ENCODE measurements around the gene DOCK11. TPM values are rescaled to one million over a fixed set of nuclear protein-coding genes. Genes with fewer than 3 reads are reported as not detected.
A peak's percentile ranks its signal among the peaks of the same experiment; 100 is the strongest.
"Not testable (repeated sequence)": the region's sequence is repeated elsewhere in the genome, so short reads cannot be mapped to it uniquely, and the experiment has no call there.

Gene DOCK11
- 4.3 TPM in 2 replicates for total RNA-seq

GRCh38 chrX:118495061-118495921 is at the start of gene DOCK11:
DOCK11 (plus strand) TSS chrX:118495815; CDS start chrX:118495972, 157 bp downstream.
- DNase-seq (ENCODE audit: low read depth), result no peak
- peak within 1 kb of the TSS; percentile 62 for H3K4me3 ChIP-seq (ENCODE audit: low read depth, low read length)
- TF ChIP-seq CTCF (conservative IDR thresholded peaks at IDR 0.05; ENCODE audit: low read depth, low read length), result no peak

GRCh38 chrX:118448273-118448783 is 47.3 kb upstream of the DOCK11 start:
- no peak overlapping the region for H3K4me3 ChIP-seq (ENCODE audit: low read depth, low read length)
- no peak for TF ChIP-seq CTCF (conservative IDR thresholded peaks at IDR 0.05; ENCODE audit: low read depth, low read length)
- no peak for DNase-seq (ENCODE audit: low read depth)

GRCh38 chrX:118455013-118455412 is 40.6 kb upstream of the DOCK11 start:
- no peak overlapping the region for H3K4me3 ChIP-seq (ENCODE audit: low read depth, low read length)
- TF ChIP-seq CTCF (conservative IDR thresholded peaks at IDR 0.05; ENCODE audit: low read depth, low read length), result no peak
- DNase-seq (ENCODE audit: low read depth), result no peak

GRCh38 chrX:118459494-118459893 is 36.1 kb upstream of the DOCK11 start:
- peak; percentile 58 for TF ChIP-seq CTCF (conservative IDR thresholded peaks at IDR 0.05; ENCODE audit: low read depth, low read length)
- no peak overlapping the region for H3K4me3 ChIP-seq (ENCODE audit: low read depth, low read length)
- DNase-seq (ENCODE audit: low read depth), result no peak

GRCh38 chrX:118464501-118464900 is 31.1 kb upstream of the DOCK11 start:
- no peak for TF ChIP-seq CTCF (conservative IDR thresholded peaks at IDR 0.05; ENCODE audit: low read depth, low read length)
- DNase-seq (ENCODE audit: low read depth), result no peak
- no peak overlapping the region for H3K4me3 ChIP-seq (ENCODE audit: low read depth, low read length)

GRCh38 chrX:118468122-118468521 is 27.5 kb upstream of the DOCK11 start:
- H3K4me3 ChIP-seq (ENCODE audit: low read depth, low read length), result no peak overlapping the region
- DNase-seq (ENCODE audit: low read depth), result no peak
- no peak for TF ChIP-seq CTCF (conservative IDR thresholded peaks at IDR 0.05; ENCODE audit: low read depth, low read length)

GRCh38 chrX:118470721-118471347 is 24.8 kb upstream of the DOCK11 start:
- DNase-seq (ENCODE audit: low read depth); H3K4me3 ChIP-seq (ENCODE audit: low read depth, low read length): not testable (repeated sequence)
